H9 (cell line): Measurements from ENCODE around the gene AFDN. TPM values are rescaled to one million over a fixed set of nuclear protein-coding genes. Genes with fewer than 3 reads are reported as not detected.

Experiments used
- DNase-seq: peaks from one replicate; pipeline ENCODE4 v3.0.0-alpha.2; 2017
- H2AFZ ChIP-seq: one replicate; pipeline ENCODE4 v1.6.1; 2013; ENCODE audit warnings: mild to moderate bottlenecking, low read length, control low read depth, moderate library complexity
- H2AK5ac ChIP-seq: 2 replicates; pipeline ENCODE4 v1.6.1; 2013; ENCODE audit warnings: low read length, control low read depth, mixed read lengths; ENCODE audit not compliant: insufficient read length
- H2BK120ac ChIP-seq: one replicate; pipeline ENCODE4 v1.6.1; 2013; ENCODE audit warnings: low read depth, mild to moderate bottlenecking, low read length, control low read depth, inconsistent platforms; ENCODE audit not compliant: poor library complexity, severe bottlenecking
- H2BK12ac ChIP-seq: 2 replicates; pipeline ENCODE4 v1.6.1; 2013; ENCODE audit warnings: low read length, control low read depth, mixed read lengths, low read depth; ENCODE audit not compliant: insufficient read length
- H2BK15ac ChIP-seq: 2 replicates; pipeline ENCODE4 v1.6.1; 2013; ENCODE audit warnings: low read depth, low read length, control low read depth
- H2BK20ac ChIP-seq: one replicate; pipeline ENCODE4 v1.6.1; 2013; ENCODE audit warnings: low read depth, mild to moderate bottlenecking, low read length, control low read depth, inconsistent platforms; ENCODE audit not compliant: poor library complexity, severe bottlenecking
- H2BK5ac ChIP-seq: 2 replicates; pipeline ENCODE4 v1.6.1; 2013; ENCODE audit warnings: low read length, control low read depth, mixed read lengths; ENCODE audit not compliant: insufficient read length
- H3K14ac ChIP-seq: 2 replicates; pipeline ENCODE4 v1.6.1; 2013; ENCODE audit warnings: low read length, control low read depth; ENCODE audit not compliant: insufficient read depth
- H3K18ac ChIP-seq: 2 replicates; pipeline ENCODE4 v1.6.1; 2013; ENCODE audit warnings: low read depth, mild to moderate bottlenecking, mixed read lengths, low read length, control low read depth; ENCODE audit not compliant: insufficient read length
- H3K23ac ChIP-seq: 2 replicates; pipeline ENCODE4 v1.6.1; 2013; ENCODE audit warnings: low read length, control low read depth, mixed read lengths, low read depth; ENCODE audit not compliant: insufficient read length
- H3K23me2 ChIP-seq: 2 replicates; pipeline ENCODE4 v1.6.1; 2013; ENCODE audit warnings: low read depth, mild to moderate bottlenecking, mixed read lengths, low read length, control low read depth; ENCODE audit not compliant: insufficient read length, poor library complexity, severe bottlenecking
- H3K27ac ChIP-seq: 2 replicates; pipeline ENCODE4 v1.5.1; 2013; ENCODE audit warnings: low read length, control low read depth, mixed read lengths, low read depth; ENCODE audit not compliant: insufficient read length
- H3K27me3 ChIP-seq: 2 replicates; pipeline ENCODE4 v1.6.1; 2013; ENCODE audit warnings: low read length, control low read depth, inconsistent platforms; ENCODE audit not compliant: insufficient read depth
- H3K4ac ChIP-seq: 2 replicates; pipeline ENCODE4 v1.6.1; 2013; ENCODE audit warnings: low read depth, mild to moderate bottlenecking, control low read depth, inconsistent platforms, low read length, moderate library complexity
- H3K4me1 ChIP-seq: 2 replicates; pipeline ENCODE4 v1.6.1; 2013; ENCODE audit warnings: low read length, control low read depth, inconsistent platforms; ENCODE audit not compliant: insufficient read depth
- H3K4me2 ChIP-seq: 2 replicates; pipeline ENCODE4 v1.6.1; 2013; ENCODE audit warnings: low read length, control low read depth, mixed read lengths; ENCODE audit not compliant: insufficient read length, insufficient read depth
- H3K56ac ChIP-seq: 2 replicates; pipeline ENCODE4 v1.6.1; 2013; ENCODE audit warnings: low read depth, mild to moderate bottlenecking, mixed read lengths, low read length, control low read depth; ENCODE audit not compliant: insufficient read length
- H3K79me1 ChIP-seq: 2 replicates; pipeline ENCODE4 v1.6.1; 2013; ENCODE audit warnings: low read depth, mild to moderate bottlenecking, moderate library complexity, low read length, control low read depth, inconsistent platforms; ENCODE audit not compliant: insufficient read depth, poor library complexity, severe bottlenecking
- H3K79me2 ChIP-seq: 2 replicates; pipeline ENCODE4 v1.6.1; 2013; ENCODE audit warnings: low read length, control low read depth, inconsistent platforms; ENCODE audit not compliant: insufficient read depth
- H3K9ac ChIP-seq: 2 replicates; pipeline ENCODE4 v1.6.1; 2013; ENCODE audit warnings: low read length, control low read depth, mixed read lengths; ENCODE audit not compliant: insufficient read length; ENCODE audit errors: extremely low read depth
- H3K9me3 ChIP-seq: one replicate; pipeline ENCODE4 v1.6.1; 2013; ENCODE audit warnings: low read depth, low read length, inconsistent platforms; ENCODE audit not compliant: control insufficient read depth
- H3T11ph ChIP-seq: one replicate; pipeline ENCODE4 v1.6.1; 2013; ENCODE audit warnings: mild to moderate bottlenecking, low read length, control low read depth, inconsistent platforms
- H4K20me1 ChIP-seq: one replicate; pipeline ENCODE4 v1.6.1; 2013; ENCODE audit not compliant: control insufficient read depth, insufficient read length, insufficient read depth
- H4K5ac ChIP-seq: 2 replicates; pipeline ENCODE4 v1.6.1; 2013; ENCODE audit warnings: low read depth, mild to moderate bottlenecking, mixed read lengths, low read length, control low read depth; ENCODE audit not compliant: insufficient read length
- H4K8ac ChIP-seq: replicated peaks from 2 replicates; pipeline ENCODE4 v1.6.1; 2013; ENCODE audit warnings: low read length, control low read depth, mixed read lengths, low read depth; ENCODE audit not compliant: insufficient read length
- H4K91ac ChIP-seq: 2 replicates; pipeline ENCODE4 v1.6.1; 2013; ENCODE audit warnings: low read depth, mild to moderate bottlenecking, moderate library complexity, mixed read lengths, low read length, control low read depth; ENCODE audit not compliant: insufficient read length
- H3K27ac Mint-ChIP-seq, 3 experiments: 2 replicates in 2 of 3; 3 replicates in 1 of 3; pipeline ENCODE4 v1.8.0; 2020 to 2021; ENCODE audit warnings: mixed read lengths in 3 of 3, mild to moderate bottlenecking in 1 of 3, moderate library complexity in 1 of 3
- H3K27me3 Mint-ChIP-seq: 2 replicates; pipeline ENCODE4 v1.8.0; 2021; ENCODE audit warnings: low read depth, mild to moderate bottlenecking, moderate library complexity, mixed read lengths
- H3K36me3 Mint-ChIP-seq, 3 experiments: 2 replicates in 2 of 3; 3 replicates in 1 of 3; pipeline ENCODE4 v1.8.0; 2020 to 2021; ENCODE audit warnings: low read depth in 3 of 3, mixed read lengths in 3 of 3; ENCODE audit not compliant: insufficient read depth in 1 of 3
- H3K4me1 Mint-ChIP-seq, 2 experiments: 2 replicates each; pipeline ENCODE4 v1.8.0; 2020; ENCODE audit warnings: mixed read lengths in 2 of 2
- H3K4me3 Mint-ChIP-seq, 2 experiments: 2 replicates in 1 of 2; 3 replicates in 1 of 2; pipeline ENCODE4 v1.8.0; 2020 to 2021; ENCODE audit warnings: mild to moderate bottlenecking in 2 of 2, mixed read lengths in 2 of 2, moderate library complexity in 1 of 2
- H3K9me3 Mint-ChIP-seq, 2 experiments: 2 replicates in 1 of 2; 3 replicates in 1 of 2; pipeline ENCODE4 v1.8.0; 2020; ENCODE audit warnings: mild to moderate bottlenecking in 2 of 2, mixed read lengths in 2 of 2, moderate library complexity in 1 of 2
- WGBS: extraction: QIAGEN DNeasy Blood & Tissue Kit; methylation state at CpG from one replicate; pipeline ENCODE4 v1.1.7; 2013; ENCODE audit warnings: missing lambda C conversion rate, low lambda C conversion rate, mixed read lengths; ENCODE audit not compliant: insufficient read length; ENCODE audit errors: extremely low coverage; 5-methylcytosine and 5-hydroxymethylcytosine counted together
- total RNA-seq: library from RNA; stranded (reverse); gene quantifications from 2 replicates; pipeline ENCODE4 v1.2.1, GENCODE V29; 2021
- TF ChIP-seq, protein P1 (sequence below): fragments of 200-600 bp; sonication (generic); conservative IDR thresholded peaks from 3 replicates; pipeline ENCODE4 v1.8.0; 2021; ENCODE audit warnings: antibody characterized with exemption, mild to moderate bottlenecking

AFDN gene
- total RNA-seq, 1 experiment from 2014 or later, result 157 TPM

DNA sequence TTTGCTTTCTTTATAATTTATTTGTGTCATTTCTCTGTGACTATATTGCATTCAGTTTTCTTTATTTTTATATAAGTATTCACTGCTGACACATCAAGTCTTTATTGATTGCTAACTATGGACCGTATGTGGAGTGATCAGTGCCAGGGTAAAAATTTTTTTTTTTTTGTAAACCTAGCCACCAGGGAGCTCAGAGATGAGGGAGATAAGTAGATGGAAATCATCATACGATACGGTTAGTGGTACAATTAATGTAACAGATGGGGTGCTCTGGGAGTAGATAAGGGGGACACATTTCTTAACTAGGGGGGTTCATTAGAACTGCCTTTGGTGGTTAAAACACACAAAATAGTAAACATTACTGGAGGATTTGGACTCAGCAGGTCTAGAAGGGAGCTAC is 68.3 kb downstream of the AFDN start:
- H3T11ph ChIP-seq, result no peak overlapping the region
- no peak overlapping the region for H4K91ac ChIP-seq
- H3K4me2 ChIP-seq, result no peak overlapping the region
- no peak overlapping the region for H2BK12ac ChIP-seq
- H3K79me1 ChIP-seq, result no peaks in the 10 kb centered on the region
- no peak overlapping the region for H2AFZ ChIP-seq
- H3K9me3 ChIP-seq, result no peaks in the 10 kb centered on the region
- no peak for DNase-seq
- no peak overlapping the region for H3K23ac ChIP-seq
- H3K56ac ChIP-seq, result no peak overlapping the region
- no peaks in the 10 kb centered on the region for H3K79me2 ChIP-seq
- no peak overlapping the region for H3K14ac ChIP-seq
- H3K4me1 ChIP-seq, result 0 out of 2 replicates have a peak, but pooled peaks cover 2% of the 10 kb centered on the region
- no peaks in the 10 kb centered on the region for H3K27me3 ChIP-seq
- Mint-ChIP-seq H3K4me3 (no peak overlapping the region), H3K27me3 (no peaks in the 10 kb centered on the region), H3K36me3 (peaks cover 0 to 38% (median 35%) of the 10 kb centered on the region in 3 experiments; a peak in 6 of 7 replicates), H3K4me1 (peaks cover 0 to 4% of the 10 kb centered on the region in 2 experiments; a peak in 3 of 4 replicates), H3K27ac (peak overlapping the region in 1 of 3 experiments; percentile 52; a peak in 1 of 7 replicates), H3K9me3 (no peaks in the 10 kb centered on the region)
- no peak overlapping the region for H2BK5ac ChIP-seq
- no peak overlapping the region for H2BK120ac ChIP-seq
- no peaks in the 10 kb centered on the region for H3K23me2 ChIP-seq
- no peak overlapping the region for H4K8ac ChIP-seq
- no peaks in the 10 kb centered on the region for H4K20me1 ChIP-seq
- TF ChIP-seq, protein P1, sequence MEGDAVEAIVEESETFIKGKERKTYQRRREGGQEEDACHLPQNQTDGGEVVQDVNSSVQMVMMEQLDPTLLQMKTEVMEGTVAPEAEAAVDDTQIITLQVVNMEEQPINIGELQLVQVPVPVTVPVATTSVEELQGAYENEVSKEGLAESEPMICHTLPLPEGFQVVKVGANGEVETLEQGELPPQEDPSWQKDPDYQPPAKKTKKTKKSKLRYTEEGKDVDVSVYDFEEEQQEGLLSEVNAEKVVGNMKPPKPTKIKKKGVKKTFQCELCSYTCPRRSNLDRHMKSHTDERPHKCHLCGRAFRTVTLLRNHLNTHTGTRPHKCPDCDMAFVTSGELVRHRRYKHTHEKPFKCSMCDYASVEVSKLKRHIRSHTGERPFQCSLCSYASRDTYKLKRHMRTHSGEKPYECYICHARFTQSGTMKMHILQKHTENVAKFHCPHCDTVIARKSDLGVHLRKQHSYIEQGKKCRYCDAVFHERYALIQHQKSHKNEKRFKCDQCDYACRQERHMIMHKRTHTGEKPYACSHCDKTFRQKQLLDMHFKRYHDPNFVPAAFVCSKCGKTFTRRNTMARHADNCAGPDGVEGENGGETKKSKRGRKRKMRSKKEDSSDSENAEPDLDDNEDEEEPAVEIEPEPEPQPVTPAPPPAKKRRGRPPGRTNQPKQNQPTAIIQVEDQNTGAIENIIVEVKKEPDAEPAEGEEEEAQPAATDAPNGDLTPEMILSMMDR, result no peak
- WGBS, result no CpG with 5 or more reads among the region's 3 CpGs
- H2AK5ac ChIP-seq, result no peak overlapping the region
- H2BK15ac ChIP-seq, result no peak overlapping the region
- H3K4ac ChIP-seq, result no peak overlapping the region
- no peak overlapping the region for H3K18ac ChIP-seq
- H3K9ac ChIP-seq, result no peak overlapping the region
- H2BK20ac ChIP-seq, result no peak overlapping the region
- H3K27ac ChIP-seq, result no peak overlapping the region
- H4K5ac ChIP-seq, result no peak overlapping the region
